HepG2 (cell line): ENCODE measurements around the gene DHX16. TPM values are rescaled to one million over a fixed set of nuclear protein-coding genes. Genes with fewer than 3 reads are reported as not detected.

Experiments used
- ADNP ChIP-seq: sonication (generic); formaldehyde crosslinking; IDR thresholded peaks from 2 replicates; pipeline ENCODE4 v1.4.0; 2020; ENCODE audit warnings: missing genetic modification reagents
- CCAR2 ChIP-seq: fragments of 200-400 bp; formaldehyde crosslinking; optimal IDR thresholded peaks from 2 replicates; pipeline ENCODE3; 2018; ENCODE audit warnings: low read depth, mild to moderate bottlenecking, low read length, moderate library complexity
- CHCHD3 ChIP-seq: sonication (generic); formaldehyde crosslinking; IDR thresholded peaks from 2 replicates; pipeline ENCODE4 v1.8.0; 2022; ENCODE audit warnings: mild to moderate bottlenecking, missing genetic modification reagents, moderate library complexity
- FOXA1 ChIP-seq, 2 experiments: fragments of 450-650 bp in 1 of 2; sonication (generic) in 1 of 2; formaldehyde crosslinking in 1 of 2; IDR thresholded peaks; 2 replicates each; pipeline versions ENCODE4 v1.4.0 to v1.6.1; 2016 to 2020; ENCODE audit warnings: missing genetic modification reagents in 1 of 2
- HNRNPLL ChIP-seq: fragments of 200-400 bp; formaldehyde crosslinking; IDR thresholded peaks from 2 replicates; pipeline ENCODE4 v1.6.1; 2017; ENCODE audit warnings: mild to moderate bottlenecking, low read depth, low read length; ENCODE audit not compliant: poor library complexity, severe bottlenecking
- PHF5A ChIP-seq: IDR thresholded peaks from one replicate; pipeline ENCODE4 v1.6.1; 2018; ENCODE audit warnings: low read depth, missing genetic modification reagents; ENCODE audit not compliant: unreplicated experiment
- RAD21 ChIP-seq: fragments of 450-650 bp; formaldehyde crosslinking; IDR thresholded peaks from 2 replicates; pipeline ENCODE4 v1.5.0; 2020; ENCODE audit warnings: mild to moderate bottlenecking
- RBM22 ChIP-seq: fragments of 200-400 bp; formaldehyde crosslinking; optimal IDR thresholded peaks from 2 replicates; pipeline ENCODE3; 2017; ENCODE audit warnings: mild to moderate bottlenecking, low read length, moderate library complexity
- SIN3A ChIP-seq: IDR thresholded peaks from 2 replicates; pipeline ENCODE4 v1.6.1; 2011; ENCODE audit warnings: low read depth, mild to moderate bottlenecking, control low read depth, low read length, borderline replicate concordance
- SKI ChIP-seq: fragments of 450-650 bp; IDR thresholded peaks from one replicate; pipeline ENCODE4 v1.6.1; 2018; ENCODE audit warnings: mild to moderate bottlenecking; ENCODE audit not compliant: partially characterized antibody
- ZBTB42 ChIP-seq: sonication (generic); formaldehyde crosslinking; IDR thresholded peaks from 2 replicates; pipeline ENCODE4 v1.5.0; 2020; ENCODE audit warnings: mild to moderate bottlenecking, missing genetic modification reagents
- ZBTB7A ChIP-seq: sonication (generic); formaldehyde crosslinking; IDR thresholded peaks from 2 replicates; pipeline ENCODE4 v1.8.0; 2022; ENCODE audit warnings: mild to moderate bottlenecking, missing genetic modification reagents
- ZFP36 ChIP-seq: fragments of 150-350 bp; IDR thresholded peaks from 2 replicates; pipeline ENCODE4 v1.6.1; 2018; ENCODE audit warnings: borderline replicate concordance, low read length, low read depth; ENCODE audit not compliant: partially characterized antibody
- ZFP41 ChIP-seq: sonication (generic); formaldehyde crosslinking; IDR thresholded peaks from 2 replicates; pipeline ENCODE4 v1.4.0; 2020; ENCODE audit warnings: mild to moderate bottlenecking, missing genetic modification reagents, borderline replicate concordance
- ZNF317 ChIP-seq: sonication (generic); formaldehyde crosslinking; IDR thresholded peaks from 2 replicates; pipeline ENCODE4 v1.5.0; 2020; ENCODE audit warnings: mild to moderate bottlenecking, missing genetic modification reagents
- ZNF607 ChIP-seq: sonication (generic); formaldehyde crosslinking; IDR thresholded peaks from 2 replicates; pipeline ENCODE4 v1.5.1; 2020; ENCODE audit warnings: missing genetic modification reagents, mild to moderate bottlenecking, borderline replicate concordance
- ZNF629 ChIP-seq: sonication (generic); formaldehyde crosslinking; conservative IDR thresholded peaks from 2 replicates; pipeline ENCODE4 v1.5.0; 2020; ENCODE audit warnings: missing genetic modification reagents
- polyA plus RNA-seq, 8 experiments: library from polyadenylated mRNA; depleted of rRNA in 3 of 8; stranded (reverse) in 7 of 8; unstranded in 1 of 8; fragments of >200 nt; fragmentation: Illumina TruSeq in 4 of 8; extraction: Trizol in 4 of 8; gene quantifications; 2 replicates each; pipeline versions ENCODE4 v1.2.1 to v1.2.3, GENCODE V29; 2011 to 2016; ENCODE audit warnings: low read depth in 4 of 8, missing spikeins in 1 of 8, mixed read lengths in 1 of 8; ENCODE audit not compliant: insufficient read depth in 1 of 8
- total RNA-seq, 5 experiments: library from RNA; depleted of rRNA; stranded (reverse); fragments of >200 nt; fragmentation: Illumina TruSeq; extraction: Trizol; gene quantifications; 2 replicates each; pipeline ENCODE4 v1.2.3, GENCODE V29; 2016; ENCODE audit warnings: low read depth in 1 of 5
- TF ChIP-seq, protein P1 (sequence below): sonication (generic); formaldehyde crosslinking; IDR thresholded peaks from 2 replicates; pipeline ENCODE4 v1.4.0; 2020; ENCODE audit warnings: mild to moderate bottlenecking, low read depth, missing genetic modification reagents
- TF ChIP-seq, protein P2 (sequence below): sonication (generic); formaldehyde crosslinking; IDR thresholded peaks from 2 replicates; pipeline ENCODE4; 2020; ENCODE audit warnings: missing genetic modification reagents, mild to moderate bottlenecking, borderline replicate concordance
- TF ChIP-seq, protein P3 (sequence below): IDR thresholded peaks from 2 replicates; pipeline ENCODE4 v1.6.1; 2016; ENCODE audit warnings: low read depth, control low read depth
- TF ChIP-seq, protein P4 (sequence below): sonication (generic); formaldehyde crosslinking; IDR thresholded peaks from 2 replicates; pipeline ENCODE4 v1.5.0; 2020; ENCODE audit warnings: missing genetic modification reagents, mild to moderate bottlenecking, borderline replicate concordance
- TF ChIP-seq, protein P5 (sequence below): sonication (generic); formaldehyde crosslinking; IDR thresholded peaks from 2 replicates; pipeline ENCODE4 v1.8.0; 2022; ENCODE audit warnings: mild to moderate bottlenecking, missing genetic modification reagents, moderate library complexity

DHX16 gene
- total and polyA plus RNA-seq, 2 of the 13 experiments (the other 11 are each of a cell fraction or from before 2014, with no cell fraction given): 57.0 to 58.5 TPM

DNA sequence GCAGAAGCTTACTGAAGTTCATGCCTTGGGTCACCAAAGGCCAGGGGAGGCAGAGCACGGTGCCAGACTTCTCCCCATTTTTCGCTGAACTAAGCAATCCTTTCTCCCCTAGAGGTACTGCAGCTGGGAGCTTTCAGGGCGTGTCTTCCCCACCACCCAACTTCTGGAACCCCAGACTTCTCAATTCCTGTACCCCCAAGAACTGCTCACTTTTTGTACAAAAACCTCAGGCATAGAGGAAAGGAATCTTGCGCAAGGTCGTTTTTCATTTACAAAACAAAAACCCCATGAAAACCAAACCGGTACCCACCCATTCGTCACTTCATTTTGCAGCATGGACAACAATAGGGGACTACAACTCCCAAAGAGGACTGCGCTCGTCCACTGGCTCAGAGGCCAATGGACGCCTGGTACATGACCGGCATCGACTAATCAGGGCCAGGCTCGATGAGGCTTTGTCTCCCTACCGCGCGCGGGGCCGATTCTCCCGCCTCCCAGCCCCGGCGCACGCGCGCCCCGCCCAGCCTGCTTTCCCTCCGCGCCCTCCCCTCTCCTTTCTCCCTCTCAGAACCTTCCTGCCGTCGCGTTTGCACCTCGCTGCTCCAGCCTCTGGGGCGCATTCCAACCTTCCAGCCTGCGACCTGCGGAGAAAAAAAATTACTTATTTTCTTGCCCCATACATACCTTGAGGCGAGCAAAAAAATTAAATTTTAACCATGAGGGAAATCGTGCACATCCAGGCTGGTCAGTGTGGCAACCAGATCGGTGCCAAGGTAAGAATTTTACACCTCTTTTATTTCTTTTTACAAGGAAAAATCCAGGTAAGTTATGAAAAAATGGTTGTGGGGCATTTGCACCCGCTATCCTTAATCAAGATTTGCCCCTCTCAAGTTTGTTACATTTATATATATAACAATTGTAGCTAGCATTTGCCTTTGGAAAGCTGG, 47.3 kb upstream of the DHX16 start, which contains the start of gene TUBB (continued):
- peak; percentile 66 for TF ChIP-seq PHF5A (CRISPR knock-in tag)
- no peak for TF ChIP-seq RBM22
- TF ChIP-seq, protein P1, sequence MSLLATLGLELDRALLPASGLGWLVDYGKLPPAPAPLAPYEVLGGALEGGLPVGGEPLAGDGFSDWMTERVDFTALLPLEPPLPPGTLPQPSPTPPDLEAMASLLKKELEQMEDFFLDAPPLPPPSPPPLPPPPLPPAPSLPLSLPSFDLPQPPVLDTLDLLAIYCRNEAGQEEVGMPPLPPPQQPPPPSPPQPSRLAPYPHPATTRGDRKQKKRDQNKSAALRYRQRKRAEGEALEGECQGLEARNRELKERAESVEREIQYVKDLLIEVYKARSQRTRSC (CRISPR knock-in tag): no peak; the same call in 1 of the 2 replicates
- no peak; the same call in 1 of the 2 replicates for TF ChIP-seq ZNF607 (CRISPR knock-in tag)
- no peak for TF ChIP-seq FOXA1 (IDR thresholded peaks at IDR 0.05)
- TF ChIP-seq FOXA1 (CRISPR knock-in tag; IDR thresholded peaks at IDR 0.05): no peak; the same call in 1 of the 2 replicates
- TF ChIP-seq CCAR2: no peak
- TF ChIP-seq, protein P2, sequence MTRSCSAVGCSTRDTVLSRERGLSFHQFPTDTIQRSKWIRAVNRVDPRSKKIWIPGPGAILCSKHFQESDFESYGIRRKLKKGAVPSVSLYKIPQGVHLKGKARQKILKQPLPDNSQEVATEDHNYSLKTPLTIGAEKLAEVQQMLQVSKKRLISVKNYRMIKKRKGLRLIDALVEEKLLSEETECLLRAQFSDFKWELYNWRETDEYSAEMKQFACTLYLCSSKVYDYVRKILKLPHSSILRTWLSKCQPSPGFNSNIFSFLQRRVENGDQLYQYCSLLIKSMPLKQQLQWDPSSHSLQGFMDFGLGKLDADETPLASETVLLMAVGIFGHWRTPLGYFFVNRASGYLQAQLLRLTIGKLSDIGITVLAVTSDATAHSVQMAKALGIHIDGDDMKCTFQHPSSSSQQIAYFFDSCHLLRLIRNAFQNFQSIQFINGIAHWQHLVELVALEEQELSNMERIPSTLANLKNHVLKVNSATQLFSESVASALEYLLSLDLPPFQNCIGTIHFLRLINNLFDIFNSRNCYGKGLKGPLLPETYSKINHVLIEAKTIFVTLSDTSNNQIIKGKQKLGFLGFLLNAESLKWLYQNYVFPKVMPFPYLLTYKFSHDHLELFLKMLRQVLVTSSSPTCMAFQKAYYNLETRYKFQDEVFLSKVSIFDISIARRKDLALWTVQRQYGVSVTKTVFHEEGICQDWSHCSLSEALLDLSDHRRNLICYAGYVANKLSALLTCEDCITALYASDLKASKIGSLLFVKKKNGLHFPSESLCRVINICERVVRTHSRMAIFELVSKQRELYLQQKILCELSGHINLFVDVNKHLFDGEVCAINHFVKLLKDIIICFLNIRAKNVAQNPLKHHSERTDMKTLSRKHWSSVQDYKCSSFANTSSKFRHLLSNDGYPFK: peak; percentile 79
- no peak for TF ChIP-seq ADNP (CRISPR knock-in tag)
- TF ChIP-seq ZFP41 (CRISPR knock-in tag): no peak
- TF ChIP-seq CHCHD3 (CRISPR knock-in tag): no peak
- TF ChIP-seq ZBTB7A (CRISPR knock-in tag): no peak
- 0 out of 2 replicates have a peak, but pooled peaks have one; percentile 4 for TF ChIP-seq ZNF317 (CRISPR knock-in tag)
- peak; percentile 13 for TF ChIP-seq SKI
- TF ChIP-seq ZFP36: no peak
- no peak for TF ChIP-seq ZBTB42
- TF ChIP-seq, protein P3, sequence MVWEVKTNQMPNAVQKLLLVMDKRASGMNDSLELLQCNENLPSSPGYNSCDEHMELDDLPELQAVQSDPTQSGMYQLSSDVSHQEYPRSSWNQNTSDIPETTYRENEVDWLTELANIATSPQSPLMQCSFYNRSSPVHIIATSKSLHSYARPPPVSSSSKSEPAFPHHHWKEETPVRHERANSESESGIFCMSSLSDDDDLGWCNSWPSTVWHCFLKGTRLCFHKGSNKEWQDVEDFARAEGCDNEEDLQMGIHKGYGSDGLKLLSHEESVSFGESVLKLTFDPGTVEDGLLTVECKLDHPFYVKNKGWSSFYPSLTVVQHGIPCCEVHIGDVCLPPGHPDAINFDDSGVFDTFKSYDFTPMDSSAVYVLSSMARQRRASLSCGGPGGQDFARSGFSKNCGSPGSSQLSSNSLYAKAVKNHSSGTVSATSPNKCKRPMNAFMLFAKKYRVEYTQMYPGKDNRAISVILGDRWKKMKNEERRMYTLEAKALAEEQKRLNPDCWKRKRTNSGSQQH (CRISPR knock-in tag): no peak; the same call in 1 of the 2 replicates
- TF ChIP-seq, protein P4, sequence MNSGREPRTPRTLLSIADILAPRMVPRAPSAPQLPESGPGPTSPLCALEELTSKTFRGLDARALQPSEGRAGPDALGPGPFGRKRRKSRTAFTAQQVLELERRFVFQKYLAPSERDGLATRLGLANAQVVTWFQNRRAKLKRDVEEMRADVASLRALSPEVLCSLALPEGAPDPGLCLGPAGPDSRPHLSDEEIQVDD: no peak
- TF ChIP-seq, protein P5, sequence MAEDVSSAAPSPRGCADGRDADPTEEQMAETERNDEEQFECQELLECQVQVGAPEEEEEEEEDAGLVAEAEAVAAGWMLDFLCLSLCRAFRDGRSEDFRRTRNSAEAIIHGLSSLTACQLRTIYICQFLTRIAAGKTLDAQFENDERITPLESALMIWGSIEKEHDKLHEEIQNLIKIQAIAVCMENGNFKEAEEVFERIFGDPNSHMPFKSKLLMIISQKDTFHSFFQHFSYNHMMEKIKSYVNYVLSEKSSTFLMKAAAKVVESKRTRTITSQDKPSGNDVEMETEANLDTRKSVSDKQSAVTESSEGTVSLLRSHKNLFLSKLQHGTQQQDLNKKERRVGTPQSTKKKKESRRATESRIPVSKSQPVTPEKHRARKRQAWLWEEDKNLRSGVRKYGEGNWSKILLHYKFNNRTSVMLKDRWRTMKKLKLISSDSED (CRISPR knock-in tag): no peak
- peak; percentile 67; the same call in 1 of the 2 replicates for TF ChIP-seq SIN3A
- peak; percentile 72 for TF ChIP-seq HNRNPLL
- no peak; the same call in 1 of the 2 replicates for TF ChIP-seq RAD21 (CRISPR knock-in tag)
- TF ChIP-seq ZNF629 (CRISPR knock-in tag): 0 out of 2 replicates have a peak, but pooled peaks have one; percentile 3
